Subcutaneous adipose tissue (tissue), 4 donors: Measurements from ENCODE around the gene GFER. TPM values are rescaled to one million over a fixed set of nuclear protein-coding genes. Genes with fewer than 3 reads are reported as not detected.

Experiments
- total RNA-seq, 4 donors: library from RNA; depleted of rRNA; stranded (reverse); fragments of >200 nt; gene quantifications; one replicate each; pipeline ENCODE4 v1.1.0, GENCODE V29; 2016
- TF ChIP-seq, protein P1 (sequence below): fragments of 450-650 bp; IDR thresholded peaks from one replicate; pipeline ENCODE4 v1.5.1; 2016; ENCODE audit warnings: low read depth, mild to moderate bottlenecking, control low read depth, antibody characterized with exemption, moderate library complexity

GFER gene
- total RNA-seq, 4 donors from 2014 or later = 9.1 to 17.4 (median 16.1) TPM

DNA sequence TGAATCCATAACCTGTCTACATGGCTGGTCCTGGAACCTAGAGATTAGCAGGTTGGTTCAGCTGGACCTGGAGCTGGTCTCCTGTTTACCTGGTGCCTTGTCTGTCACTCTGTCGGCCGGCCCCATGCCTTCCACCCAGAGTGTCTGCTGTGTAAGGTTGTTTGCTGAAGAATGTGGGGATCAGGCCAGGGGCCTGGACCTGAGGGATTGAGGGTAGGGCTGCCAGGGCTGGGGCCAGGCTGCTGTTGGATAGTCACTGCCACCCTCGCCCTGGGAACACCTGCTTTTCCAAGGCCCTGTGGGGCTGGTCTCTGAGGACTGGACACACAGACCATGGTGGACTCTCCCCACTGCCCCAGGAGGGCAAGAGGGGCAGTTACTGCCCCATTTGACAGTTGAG is 44.2 kb downstream of the GFER start:
- TF ChIP-seq, protein P1, sequence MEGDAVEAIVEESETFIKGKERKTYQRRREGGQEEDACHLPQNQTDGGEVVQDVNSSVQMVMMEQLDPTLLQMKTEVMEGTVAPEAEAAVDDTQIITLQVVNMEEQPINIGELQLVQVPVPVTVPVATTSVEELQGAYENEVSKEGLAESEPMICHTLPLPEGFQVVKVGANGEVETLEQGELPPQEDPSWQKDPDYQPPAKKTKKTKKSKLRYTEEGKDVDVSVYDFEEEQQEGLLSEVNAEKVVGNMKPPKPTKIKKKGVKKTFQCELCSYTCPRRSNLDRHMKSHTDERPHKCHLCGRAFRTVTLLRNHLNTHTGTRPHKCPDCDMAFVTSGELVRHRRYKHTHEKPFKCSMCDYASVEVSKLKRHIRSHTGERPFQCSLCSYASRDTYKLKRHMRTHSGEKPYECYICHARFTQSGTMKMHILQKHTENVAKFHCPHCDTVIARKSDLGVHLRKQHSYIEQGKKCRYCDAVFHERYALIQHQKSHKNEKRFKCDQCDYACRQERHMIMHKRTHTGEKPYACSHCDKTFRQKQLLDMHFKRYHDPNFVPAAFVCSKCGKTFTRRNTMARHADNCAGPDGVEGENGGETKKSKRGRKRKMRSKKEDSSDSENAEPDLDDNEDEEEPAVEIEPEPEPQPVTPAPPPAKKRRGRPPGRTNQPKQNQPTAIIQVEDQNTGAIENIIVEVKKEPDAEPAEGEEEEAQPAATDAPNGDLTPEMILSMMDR = no peak

DNA sequence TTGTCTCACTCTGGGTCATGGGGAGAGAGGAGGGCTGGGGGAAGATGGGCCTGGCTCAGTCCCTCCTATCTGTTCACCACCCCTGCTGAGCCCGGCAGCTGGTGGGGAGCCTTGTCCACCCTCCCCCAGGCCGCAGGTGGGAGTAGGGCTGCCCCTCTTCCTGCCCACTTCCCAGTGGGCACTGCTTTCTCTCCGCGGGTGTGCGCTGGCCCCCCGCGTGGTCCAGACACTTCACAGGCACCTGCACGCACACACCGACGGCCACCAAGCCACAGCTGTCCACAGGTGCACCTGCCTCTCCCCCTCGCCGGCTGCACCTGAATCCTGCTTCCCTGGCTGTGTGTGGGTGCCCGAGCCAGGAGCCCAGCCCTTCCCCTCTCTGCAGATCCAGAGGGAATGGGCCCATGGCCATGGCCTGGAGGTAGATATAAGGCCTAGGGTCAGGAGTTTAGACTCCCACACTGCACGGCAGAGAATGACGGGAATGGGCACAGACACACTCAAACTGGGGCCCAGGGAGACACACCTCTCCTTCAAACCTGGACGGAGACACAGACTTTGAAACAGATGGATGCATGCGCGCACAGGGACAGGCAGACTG is 44.7 kb downstream of the GFER start:
- TF ChIP-seq, protein P1 = no peak

- TF ChIP-seq, protein P1 = no peak
Measured at GRCh38 chr16:2029350-2029749, 45.4 kb downstream of the GFER start.

GRCh38 chr16:2030036-2030435 is 46.0 kb downstream of the GFER start:
- TF ChIP-seq, protein P1 = no peak

GRCh38 chr16:2031081-2031577 is 47.1 kb downstream of the GFER start:
- TF ChIP-seq, protein P1 = no peak

DNA sequence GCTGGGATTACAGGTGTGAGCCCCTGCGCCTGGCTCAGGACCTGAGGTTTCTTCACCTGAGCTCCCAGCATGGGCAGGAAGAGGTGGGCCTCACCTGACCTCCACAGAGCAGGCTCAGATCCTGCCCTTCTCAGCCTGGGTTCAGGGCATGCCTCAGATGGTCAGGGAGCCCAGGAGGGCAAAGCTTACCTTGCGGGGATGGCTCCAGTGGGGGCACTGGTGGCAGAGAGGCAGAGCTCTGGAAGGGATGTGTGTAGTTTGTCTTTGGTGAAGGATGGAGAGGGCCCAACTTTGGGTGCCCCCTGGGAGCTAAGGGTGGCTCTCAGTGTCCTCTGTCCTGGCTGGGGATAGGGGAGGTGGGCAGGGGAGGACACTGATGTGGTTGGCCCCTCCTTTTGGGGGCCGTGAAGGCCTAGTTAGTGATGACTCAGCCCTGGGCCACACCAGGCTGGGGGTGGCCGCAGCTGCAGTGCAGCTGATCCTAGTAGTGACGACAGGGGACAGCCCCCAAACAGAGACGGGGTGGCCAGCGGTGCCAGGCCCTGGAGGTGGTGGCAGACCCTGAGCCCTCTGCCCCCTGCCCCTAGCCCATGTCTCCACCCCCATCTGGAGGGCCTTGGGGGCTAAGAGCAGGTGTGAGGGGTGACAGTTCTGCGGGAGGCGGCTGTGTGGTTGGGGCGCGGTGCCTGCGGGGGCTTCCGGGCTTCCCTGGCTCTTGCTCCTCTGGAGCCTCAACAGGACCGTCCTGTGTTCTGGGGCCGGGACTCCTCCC is 48.5 kb downstream of the GFER start:
- TF ChIP-seq, protein P1 = no peak

- TF ChIP-seq, protein P1 = no peak
Measured at GRCh38 chr16:2033057-2033908, 49.3 kb downstream of the GFER start.
